Natural killer cell (primary cell): Measurements from ENCODE around the gene SCGN. TPM values are rescaled to one million over a fixed set of nuclear protein-coding genes. Genes with fewer than 3 reads are reported as not detected.

Experiments used
- ATAC-seq, 3 donors: fragments of 150-1000 bp in 2 of 3; fragments of 200-7000 bp in 1 of 3; cut with Tn5 transposase; 1 replicate in 1 of 3; 2 replicates in 2 of 3; pipeline ENCODE4 v1.10.0; 2021; ENCODE audit warnings: mild to moderate bottlenecking in 2 of 3, moderate library complexity in 2 of 3
- DNase-seq, 2 donors: peaks; one replicate each; pipeline versions ENCODE4 v3.0.0 to v3.0.0-alpha.2; 2013 to 2021; ENCODE audit warnings: mixed read lengths in 1 of 2
- H3K27ac ChIP-seq: one replicate; pipeline ENCODE4 v1.5.1; 2013; ENCODE audit warnings: mild to moderate bottlenecking, low read length
- H3K27me3 ChIP-seq: one replicate; pipeline ENCODE4 v1.6.1; 2013; ENCODE audit warnings: low read length; ENCODE audit not compliant: control insufficient read depth, insufficient read depth
- H3K36me3 ChIP-seq: one replicate; pipeline ENCODE4 v1.6.1; 2013; ENCODE audit warnings: low read length; ENCODE audit not compliant: control insufficient read depth, insufficient read depth
- H3K4me1 ChIP-seq: one replicate; pipeline ENCODE4 v1.6.1; 2013; ENCODE audit warnings: low read length; ENCODE audit not compliant: control insufficient read depth, insufficient read depth
- H3K4me3 ChIP-seq: one replicate; pipeline ENCODE4 v1.5.1; 2013; ENCODE audit warnings: low read length
- H3K9me3 ChIP-seq: one replicate; pipeline ENCODE4 v1.6.1; 2013; ENCODE audit warnings: low read length; ENCODE audit not compliant: control insufficient read depth, insufficient read depth
- H3K27ac Mint-ChIP-seq, 2 donors: one replicate each; pipeline ENCODE4 v1.8.0; 2022; ENCODE audit warnings: mild to moderate bottlenecking in 2 of 2, mixed read lengths in 2 of 2, moderate library complexity in 1 of 2
- H3K27me3 Mint-ChIP-seq, 2 donors: one replicate each; pipeline ENCODE4 v1.8.0; 2022; ENCODE audit warnings: low read depth in 2 of 2, mixed read lengths in 2 of 2
- H3K36me3 Mint-ChIP-seq: one replicate; pipeline ENCODE4 v1.8.0; 2022; ENCODE audit warnings: mixed read lengths
- H3K4me1 Mint-ChIP-seq, 2 donors: one replicate each; pipeline ENCODE4 v1.8.0; 2022; ENCODE audit warnings: mixed read lengths in 2 of 2
- H3K4me3 Mint-ChIP-seq: one replicate; pipeline ENCODE4 v1.8.0; 2022; ENCODE audit warnings: mild to moderate bottlenecking, moderate library complexity, mixed read lengths
- H3K9me3 Mint-ChIP-seq, 2 donors: one replicate each; pipeline ENCODE4 v1.8.0; 2022; ENCODE audit warnings: mixed read lengths in 2 of 2
- CTCF ChIP-seq: fragments of 200-600 bp; IDR thresholded peaks from one replicate; pipeline ENCODE4 v1.8.0; 2022; ENCODE audit warnings: antibody characterized with exemption
- WGBS: methylation state at CpG from one replicate; pipeline ENCODE4 v1.1.7; 2013; ENCODE audit warnings: missing lambda C conversion rate; ENCODE audit not compliant: insufficient coverage; 5-methylcytosine and 5-hydroxymethylcytosine counted together
- intact Hi-C: fragments of 100-400 bp; cut with micrococcal nuclease; formaldehyde crosslinking; loops from one replicate; pipeline ENCODE4 v1.14.2; 2022
- total RNA-seq, 4 donors: library from RNA; stranded (reverse); fragments of 120-200 nt in 1 of 4; gene quantifications; one replicate each; pipeline versions ENCODE4 v1.2.3 to v1.2.4, GENCODE V29; 2013 to 2022

SCGN gene
- total RNA-seq, 3 donors from 2014 or later (not counting 1 experiment from before 2014, with no cell fraction given) = not detected

GRCh38 chr6:25730907-25731306, 78.9 kb downstream of the SCGN start:
- WGBS = 89% methylated on average over 3 of the region's 3 CpGs
- ATAC-seq (no peak), DNase-seq (no peak)
- Histone ChIP-seq H3K27ac (no peak overlapping the region), H3K4me3 (no peak overlapping the region), H3K27me3 (peaks cover 6% of the 10 kb centered on the region), H3K9me3 (no peaks in the 10 kb centered on the region), H3K4me1 (no peaks in the 10 kb centered on the region), H3K36me3 (no peaks in the 10 kb centered on the region)
- Mint-ChIP-seq H3K4me1 (no peaks in the 10 kb centered on the region), H3K27me3 (peaks cover 19 to 56% of the 10 kb centered on the region in 2 donors), H3K27ac (no peak overlapping the region), H3K4me3 (no peak overlapping the region), H3K36me3 (no peaks in the 10 kb centered on the region), H3K9me3 (no peaks in the 10 kb centered on the region)
- intact Hi-C loops = no loop called here
- TF ChIP-seq CTCF = no peak

- no peak overlapping the region for H3K4me3 ChIP-seq
- no peaks in the 10 kb centered on the region for H3K4me1 Mint-ChIP-seq
- no peak overlapping the region for H3K4me3 Mint-ChIP-seq
- peaks cover 21 to 59% of the 10 kb centered on the region in 2 donors for H3K27me3 Mint-ChIP-seq
- H3K27me3 ChIP-seq = peaks cover 6% of the 10 kb centered on the region
- no peaks in the 10 kb centered on the region for H3K36me3 Mint-ChIP-seq
- H3K9me3 Mint-ChIP-seq = no peaks in the 10 kb centered on the region
- ATAC-seq (no peak), DNase-seq (no peak)
- H3K27ac ChIP-seq = no peak overlapping the region
- TF ChIP-seq CTCF = no peak
- no peaks in the 10 kb centered on the region for H3K36me3 ChIP-seq
- WGBS = 96% methylated on average over 15 of the region's 15 CpGs
- no peaks in the 10 kb centered on the region for H3K4me1 ChIP-seq
- H3K9me3 ChIP-seq = no peaks in the 10 kb centered on the region
- intact Hi-C loops = no loop called here
- no peak overlapping the region for H3K27ac Mint-ChIP-seq
Measured at GRCh38 chr6:25731721-25732120, 79.7 kb downstream of the SCGN start.

GRCh38 chr6:25732468-25733198, 80.6 kb downstream of the SCGN start:
- intact Hi-C loops = no loop called here
- no peaks in the 10 kb centered on the region for H3K4me1 Mint-ChIP-seq
- H3K4me3 ChIP-seq = no peak overlapping the region
- no peak overlapping the region for H3K4me3 Mint-ChIP-seq
- no peak overlapping the region for H3K27ac Mint-ChIP-seq
- ATAC-seq (no peak), DNase-seq (no peak)
- no peaks in the 10 kb centered on the region for H3K4me1 ChIP-seq
- peaks cover 6% of the 10 kb centered on the region for H3K27me3 ChIP-seq
- TF ChIP-seq CTCF = no peak
- 60% methylated on average over 30 of the region's 30 CpGs for WGBS
- no peaks in the 10 kb centered on the region for H3K36me3 ChIP-seq
- peaks cover 4% of the 10 kb centered on the region for H3K36me3 Mint-ChIP-seq
- peaks cover 25 to 58% of the 10 kb centered on the region in 2 donors for H3K27me3 Mint-ChIP-seq
- H3K9me3 Mint-ChIP-seq = no peaks in the 10 kb centered on the region
- H3K27ac ChIP-seq = no peak overlapping the region
- H3K9me3 ChIP-seq = no peaks in the 10 kb centered on the region

GRCh38 chr6:25735261-25735660, 83.2 kb downstream of the SCGN start:
- H3K36me3 ChIP-seq = no peaks in the 10 kb centered on the region
- ATAC-seq = no peak
- no peak for DNase-seq

More at GRCh38 chr6:25735261-25735660, 83.2 kb downstream of the SCGN start:
- Mint-ChIP-seq H3K9me3 (no peaks in the 10 kb centered on the region), H3K4me1 (no peaks in the 10 kb centered on the region), H3K27me3 (peaks cover 25 to 71% of the 10 kb centered on the region in 2 donors), H3K36me3 (peaks cover 6% of the 10 kb centered on the region), H3K27ac (no peak overlapping the region), H3K4me3 (no peak overlapping the region)
- TF ChIP-seq CTCF = no peak
- H3K4me1 ChIP-seq = no peaks in the 10 kb centered on the region
- no peaks in the 10 kb centered on the region for H3K9me3 ChIP-seq
- H3K4me3 ChIP-seq = no peak overlapping the region
- intact Hi-C loops = no loop called here
- H3K27me3 ChIP-seq = peaks cover 8% of the 10 kb centered on the region
- no peak overlapping the region for H3K27ac ChIP-seq
